Measurements from ENCODE around the gene PSMD10. TPM values are rescaled to one million over a fixed set of nuclear protein-coding genes. Genes with fewer than 3 reads are reported as not detected.

PSMD10 gene
- total RNA-seq, 1 experiment from 2014 or later: 106 TPM

DNA sequence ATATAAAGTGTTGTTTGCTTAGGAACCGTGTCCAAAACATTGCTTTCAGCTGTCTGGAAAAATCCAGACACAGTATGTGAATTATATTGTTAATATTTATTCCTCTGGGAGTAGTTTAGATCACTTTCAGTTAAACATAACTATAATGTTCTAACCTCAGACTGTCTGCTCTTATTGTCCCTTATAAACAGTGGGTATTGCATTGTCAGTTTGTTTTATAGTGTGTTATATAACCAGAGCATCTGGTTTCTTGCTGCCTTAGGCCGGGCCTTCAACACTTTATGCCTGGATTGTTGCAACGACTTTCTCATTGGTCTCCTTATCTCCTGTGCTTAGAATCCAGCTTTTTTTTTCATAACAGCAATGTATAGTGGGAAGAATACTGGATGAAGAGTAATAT, 26.6 kb upstream of the PSMD10 start:
- no peak overlapping the region for H3K27ac ChIP-seq
- H3K36me3 ChIP-seq (ENCODE audit: low read depth): no peaks in the 10 kb centered on the region
- no peaks in the 10 kb centered on the region for H3K79me2 ChIP-seq (ENCODE audit: low read depth)
- intact Hi-C loops (cut with micrococcal nuclease; ENCODE audit: unreplicated experiment): no loop called here
- no peak overlapping the region for H3K4me2 ChIP-seq
- TF ChIP-seq, protein P1, sequence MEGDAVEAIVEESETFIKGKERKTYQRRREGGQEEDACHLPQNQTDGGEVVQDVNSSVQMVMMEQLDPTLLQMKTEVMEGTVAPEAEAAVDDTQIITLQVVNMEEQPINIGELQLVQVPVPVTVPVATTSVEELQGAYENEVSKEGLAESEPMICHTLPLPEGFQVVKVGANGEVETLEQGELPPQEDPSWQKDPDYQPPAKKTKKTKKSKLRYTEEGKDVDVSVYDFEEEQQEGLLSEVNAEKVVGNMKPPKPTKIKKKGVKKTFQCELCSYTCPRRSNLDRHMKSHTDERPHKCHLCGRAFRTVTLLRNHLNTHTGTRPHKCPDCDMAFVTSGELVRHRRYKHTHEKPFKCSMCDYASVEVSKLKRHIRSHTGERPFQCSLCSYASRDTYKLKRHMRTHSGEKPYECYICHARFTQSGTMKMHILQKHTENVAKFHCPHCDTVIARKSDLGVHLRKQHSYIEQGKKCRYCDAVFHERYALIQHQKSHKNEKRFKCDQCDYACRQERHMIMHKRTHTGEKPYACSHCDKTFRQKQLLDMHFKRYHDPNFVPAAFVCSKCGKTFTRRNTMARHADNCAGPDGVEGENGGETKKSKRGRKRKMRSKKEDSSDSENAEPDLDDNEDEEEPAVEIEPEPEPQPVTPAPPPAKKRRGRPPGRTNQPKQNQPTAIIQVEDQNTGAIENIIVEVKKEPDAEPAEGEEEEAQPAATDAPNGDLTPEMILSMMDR (conservative IDR thresholded peaks at IDR 0.05): no peak
- no peak for TF ChIP-seq EZH2 (IDR thresholded peaks at IDR 0.05; ENCODE audit: low read depth)
- no peaks in the 10 kb centered on the region for H3K4me1 ChIP-seq (replicated peaks; ENCODE audit: insufficient read depth)
- CTCF ChIA-PET: no interaction called here
- BruUV-seq (replicated peaks): no TSS peak
- no peaks in the 10 kb centered on the region for H3F3A ChIP-seq (ENCODE audit: insufficient read depth, low read depth)
- POLR2A ChIA-PET (ENCODE audit: unreplicated experiment): no interaction called here
- no peak overlapping the region for H2AFZ ChIP-seq
- no peaks in the 10 kb centered on the region for H4K20me1 ChIP-seq (ENCODE audit: insufficient read depth)
- no peaks in the 10 kb centered on the region for H3K9me2 ChIP-seq (ENCODE audit: insufficient read depth)
- DNase-seq: no peak
- H3K4me3 ChIP-seq: no peak overlapping the region
- no peaks in the 10 kb centered on the region for H3K27me3 ChIP-seq (ENCODE audit: insufficient read depth, low read depth)
- H3K9me3 ChIP-seq (ENCODE audit: insufficient read depth, low read depth): no peaks in the 10 kb centered on the region

DNA sequence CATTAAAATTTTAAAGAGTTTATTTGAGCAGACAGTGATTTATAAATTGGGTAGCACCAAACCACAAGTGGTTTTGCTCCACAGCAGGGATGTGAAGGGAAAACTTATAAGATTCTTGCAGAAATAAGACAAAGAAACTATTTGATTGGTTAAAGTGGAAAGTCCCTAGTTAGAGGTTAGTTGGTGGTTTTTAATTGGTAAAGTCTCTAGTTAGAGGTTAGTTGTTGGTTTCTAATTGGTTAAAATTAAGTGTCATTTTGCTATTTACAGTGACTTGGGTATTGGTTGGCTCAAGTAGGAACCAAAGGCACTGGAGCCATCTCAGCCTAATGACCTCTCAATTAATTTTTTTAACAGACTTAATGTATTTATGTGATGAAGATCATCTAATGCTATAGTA, 23.2 kb upstream of the PSMD10 start:
- no peaks in the 10 kb centered on the region for H3K9me3 ChIP-seq (ENCODE audit: insufficient read depth, low read depth)
- H3K79me2 ChIP-seq (ENCODE audit: low read depth): no peaks in the 10 kb centered on the region
- no peaks in the 10 kb centered on the region for H4K20me1 ChIP-seq (ENCODE audit: insufficient read depth)
- no peak overlapping the region for H3K4me3 ChIP-seq
- no TSS peak for BruUV-seq (replicated peaks)
- no peak for DNase-seq
- no peaks in the 10 kb centered on the region for H3K9me2 ChIP-seq (ENCODE audit: insufficient read depth)
- H3K4me1 ChIP-seq (replicated peaks; ENCODE audit: insufficient read depth): no peaks in the 10 kb centered on the region
- H3K27ac ChIP-seq: no peak overlapping the region
- TF ChIP-seq, protein P1 (conservative IDR thresholded peaks at IDR 0.05): no peak
- no peak for TF ChIP-seq EZH2 (IDR thresholded peaks at IDR 0.05; ENCODE audit: low read depth)
- no peak overlapping the region for H3K4me2 ChIP-seq
- no peaks in the 10 kb centered on the region for H3F3A ChIP-seq (ENCODE audit: insufficient read depth, low read depth)
- CTCF ChIA-PET: interaction anchor here (0.6 kb wide), 1 partner anchor 572 kb away, joined by 3 read pairs; no protein-coding TSS in a partner anchor
- POLR2A ChIA-PET (ENCODE audit: unreplicated experiment): no interaction called here
- H2AFZ ChIP-seq: no peak overlapping the region
- no peaks in the 10 kb centered on the region for H3K36me3 ChIP-seq (ENCODE audit: low read depth)
- H3K27me3 ChIP-seq (ENCODE audit: insufficient read depth, low read depth): no peaks in the 10 kb centered on the region
- intact Hi-C loops (cut with micrococcal nuclease; ENCODE audit: unreplicated experiment): no loop called here

DNA sequence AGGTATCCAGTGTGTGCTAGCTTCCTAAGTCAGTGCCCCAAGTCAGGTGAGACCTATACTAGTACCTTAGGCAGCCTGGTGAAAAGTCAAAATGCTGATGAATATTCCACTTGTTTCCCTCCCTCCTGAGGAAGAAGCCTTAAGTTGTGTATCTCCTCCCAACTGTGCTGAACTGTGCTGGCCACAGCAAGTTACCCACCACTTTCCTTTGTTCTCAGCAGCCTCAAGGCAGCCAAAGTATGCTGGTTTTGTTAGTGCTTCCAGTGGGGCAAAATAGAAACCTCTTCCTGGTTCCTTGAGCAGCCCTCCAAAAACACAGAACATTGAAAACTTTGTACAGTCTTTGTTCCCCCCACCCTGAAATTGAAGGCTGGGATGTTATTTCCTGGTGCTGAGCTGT, 14.1 kb upstream of the PSMD10 start:
- H3K9me2 ChIP-seq (ENCODE audit: insufficient read depth): no peaks in the 10 kb centered on the region
- no peaks in the 10 kb centered on the region for H3K36me3 ChIP-seq (ENCODE audit: low read depth)
- POLR2A ChIA-PET (ENCODE audit: unreplicated experiment): no interaction called here
- H3K4me2 ChIP-seq: no peak overlapping the region
- H2AFZ ChIP-seq: no peak overlapping the region
- H3K9me3 ChIP-seq (ENCODE audit: insufficient read depth, low read depth): no peaks in the 10 kb centered on the region
- H3K4me3 ChIP-seq: no peak overlapping the region
- no peaks in the 10 kb centered on the region for H3K79me2 ChIP-seq (ENCODE audit: low read depth)
- no peaks in the 10 kb centered on the region for H3F3A ChIP-seq (ENCODE audit: insufficient read depth, low read depth)
- DNase-seq: no peak
- no peaks in the 10 kb centered on the region for H3K4me1 ChIP-seq (replicated peaks; ENCODE audit: insufficient read depth)
- no peak overlapping the region for H3K27ac ChIP-seq
- intact Hi-C loops (cut with micrococcal nuclease; ENCODE audit: unreplicated experiment): no loop called here
- no peaks in the 10 kb centered on the region for H3K27me3 ChIP-seq (ENCODE audit: insufficient read depth, low read depth)
- CTCF ChIA-PET: no interaction called here
- BruUV-seq (replicated peaks): no TSS peak
- H4K20me1 ChIP-seq (ENCODE audit: insufficient read depth): 0 out of 2 replicates have a peak, but pooled peaks cover 4% of the 10 kb centered on the region
- no peak for TF ChIP-seq EZH2 (IDR thresholded peaks at IDR 0.05; ENCODE audit: low read depth)
- TF ChIP-seq, protein P1 (conservative IDR thresholded peaks at IDR 0.05): no peak
